ENCODE measurements around the gene WDFY4. TPM values are rescaled to one million over a fixed set of nuclear protein-coding genes. Genes with fewer than 3 reads are reported as not detected.

WDFY4 gene
- total RNA-seq, 1 donor from 2014 or later = 0.94 TPM

DNA sequence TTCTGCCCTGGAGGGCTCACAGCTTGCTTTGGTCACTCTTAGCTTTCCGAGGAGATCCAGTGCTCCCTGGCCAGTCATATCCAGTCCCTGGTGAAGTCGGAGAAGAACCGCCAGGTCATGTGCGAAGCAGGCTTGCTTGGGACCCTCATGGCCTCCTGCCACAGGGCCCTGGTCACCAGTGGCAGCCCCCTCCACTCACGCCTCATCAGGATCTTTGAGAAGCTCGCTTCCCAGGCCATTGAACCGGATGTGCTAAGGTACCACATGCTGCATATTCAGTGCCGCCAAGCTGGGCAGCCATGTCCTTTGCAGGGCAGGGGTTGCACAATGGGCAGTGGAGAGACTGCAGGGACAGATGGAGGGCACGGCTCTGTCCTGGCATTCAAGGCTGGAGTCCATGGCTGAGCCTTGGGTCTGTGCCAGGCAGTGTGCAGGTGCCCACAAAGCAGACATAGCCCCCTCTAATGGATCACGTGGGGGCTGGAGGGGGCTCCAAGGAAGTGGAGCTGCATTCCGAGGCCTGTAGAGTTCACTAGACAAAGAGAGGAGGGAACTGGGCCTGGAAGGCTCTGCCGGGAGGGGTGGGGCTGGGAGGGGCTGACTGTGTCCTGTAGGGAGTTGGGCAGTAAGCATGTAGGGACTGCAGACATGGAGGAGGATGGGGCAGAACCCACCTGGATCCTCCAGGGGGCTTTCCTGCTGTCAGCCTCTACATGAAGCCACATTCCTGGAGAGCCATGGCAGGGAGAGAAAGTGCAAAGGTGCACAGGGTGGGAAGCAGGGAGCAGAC is 89.9 kb downstream of the WDFY4 start:
- no peak for DNase-seq

DNA sequence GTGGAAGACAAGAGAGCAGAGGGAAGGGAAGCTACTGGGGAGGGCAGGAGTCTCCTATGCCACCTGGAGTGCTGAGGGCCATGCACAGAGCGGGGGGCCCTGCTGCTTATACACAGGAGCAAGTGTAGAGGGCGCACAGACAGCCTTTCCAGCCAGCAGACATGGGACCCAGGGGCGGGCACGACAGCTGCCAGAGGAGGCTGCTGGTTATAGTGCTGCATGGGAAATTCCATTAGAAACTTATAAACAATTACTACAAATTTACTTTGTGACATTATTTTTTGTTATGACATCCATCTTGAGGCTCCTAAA is 90.5 kb downstream of the WDFY4 start:
- no peak for DNase-seq

DNA sequence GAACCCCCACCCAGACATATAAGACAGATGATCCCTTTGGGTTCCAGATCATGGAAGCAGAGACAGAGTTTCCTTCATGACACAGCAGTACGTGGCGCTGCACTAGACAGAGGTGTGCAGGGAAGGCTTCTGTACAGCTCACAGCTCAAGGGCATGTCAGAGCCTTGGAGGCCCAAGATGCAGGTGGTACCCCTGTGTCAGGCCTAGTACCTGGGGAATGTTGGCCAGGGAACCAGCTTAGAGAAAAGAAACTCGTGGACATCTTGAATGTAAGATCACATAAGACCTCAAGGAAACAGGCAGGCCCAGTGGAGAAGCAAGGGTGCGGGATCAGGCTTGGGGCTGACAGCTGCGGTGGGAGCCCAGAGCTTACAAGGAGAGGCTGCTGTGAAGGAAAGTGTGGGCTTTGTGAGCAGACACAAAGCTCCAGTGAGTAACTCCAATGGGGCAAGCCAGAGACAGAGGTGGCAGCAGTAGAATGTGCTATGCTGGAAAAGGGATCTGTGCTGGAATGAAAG is 91.4 kb downstream of the WDFY4 start:
- DNase-seq = no peak

DNA sequence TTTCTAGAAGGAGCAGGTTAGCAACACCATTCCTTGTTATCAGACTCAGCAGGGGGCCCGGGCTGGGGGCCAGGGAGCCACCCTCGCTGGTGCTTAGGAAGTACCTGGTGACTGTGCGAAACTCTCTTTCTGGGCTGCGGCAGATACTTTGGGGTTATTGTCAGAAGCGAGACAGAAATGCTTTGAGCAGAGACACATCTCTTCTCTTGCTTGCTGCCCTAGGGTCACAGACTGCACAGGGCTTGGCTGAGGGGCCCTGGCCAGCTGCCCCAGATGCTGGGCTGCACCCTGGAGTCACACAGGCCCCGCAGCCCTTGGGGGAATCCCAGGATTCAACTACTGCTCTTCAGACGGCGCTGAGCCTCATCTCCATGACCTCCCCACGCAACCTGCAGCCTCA is 91.9 kb downstream of the WDFY4 start:
- DNase-seq = no peak

DNA sequence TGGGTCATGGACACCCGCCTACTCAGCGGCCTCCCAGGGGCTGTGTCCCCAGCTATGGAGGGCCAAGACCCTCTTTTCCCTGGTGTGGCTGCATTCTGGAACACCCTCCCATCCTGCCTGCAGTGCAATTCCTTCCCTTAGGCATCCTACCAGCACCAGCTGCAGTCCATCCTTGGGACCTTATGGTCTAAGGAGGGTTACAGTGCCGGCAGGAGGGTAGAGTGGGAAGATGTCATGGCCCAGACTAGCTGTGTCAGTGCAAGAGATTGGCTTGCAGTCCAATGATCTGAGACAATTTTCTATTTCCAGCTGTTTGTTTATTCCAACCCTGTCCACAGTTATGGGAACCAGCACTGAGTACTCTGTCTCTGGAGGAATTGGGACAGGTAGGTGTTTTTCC is 92.4 kb downstream of the WDFY4 start:
- DNase-seq = no peak

DNA sequence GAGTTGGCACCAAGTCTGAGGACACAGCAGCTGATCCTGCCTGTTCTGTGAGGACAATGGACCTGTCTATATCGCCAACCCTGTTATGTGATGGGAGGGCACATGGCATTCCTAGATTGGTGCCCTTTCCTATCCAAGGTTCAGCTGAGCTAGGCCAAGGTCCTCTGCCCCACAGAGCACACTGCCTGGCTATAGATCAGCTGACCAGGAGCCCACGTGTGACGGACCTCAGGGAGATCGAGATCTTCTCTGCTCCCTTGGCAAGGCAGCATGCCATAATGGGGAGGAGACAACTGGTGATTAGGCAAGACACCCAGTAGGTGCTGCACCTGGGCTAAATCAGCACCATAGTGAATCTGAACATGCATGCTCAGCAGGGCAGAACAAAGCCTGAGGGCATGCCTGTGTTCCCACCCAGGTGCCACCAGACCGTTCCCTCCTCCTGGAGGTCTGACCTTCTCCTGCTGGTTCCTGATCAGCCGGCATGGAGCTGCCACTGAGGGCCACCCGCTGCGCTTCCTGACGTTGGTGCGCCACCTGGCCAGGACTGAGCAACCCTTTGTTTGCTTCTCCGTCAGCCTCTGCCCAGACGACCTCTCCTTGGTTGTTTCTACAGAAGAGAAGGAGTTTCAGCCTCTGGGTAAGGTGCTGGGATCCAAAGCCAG is 93.7 kb downstream of the WDFY4 start:
- DNase-seq = no peak

DNA sequence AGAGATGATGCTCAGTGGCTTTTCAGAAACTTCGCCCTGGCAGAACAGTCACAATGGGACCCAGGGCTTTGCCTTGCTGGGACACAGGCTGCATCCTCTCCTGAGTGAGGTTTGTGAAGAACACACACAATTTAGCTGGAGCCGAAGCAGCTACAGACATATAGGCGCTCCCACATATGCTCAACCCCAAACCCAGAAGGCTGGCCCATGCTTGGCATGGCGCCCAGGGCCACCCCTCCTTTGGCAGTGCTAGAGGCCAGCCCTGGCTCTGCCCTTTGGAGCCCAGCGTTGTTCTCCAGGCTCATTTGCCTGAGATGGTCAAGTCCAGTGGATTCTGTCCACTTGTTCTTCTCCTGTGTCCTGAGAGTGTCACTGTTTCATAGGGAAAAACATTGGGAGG is 94.4 kb downstream of the WDFY4 start:
- DNase-seq = no peak

DNA sequence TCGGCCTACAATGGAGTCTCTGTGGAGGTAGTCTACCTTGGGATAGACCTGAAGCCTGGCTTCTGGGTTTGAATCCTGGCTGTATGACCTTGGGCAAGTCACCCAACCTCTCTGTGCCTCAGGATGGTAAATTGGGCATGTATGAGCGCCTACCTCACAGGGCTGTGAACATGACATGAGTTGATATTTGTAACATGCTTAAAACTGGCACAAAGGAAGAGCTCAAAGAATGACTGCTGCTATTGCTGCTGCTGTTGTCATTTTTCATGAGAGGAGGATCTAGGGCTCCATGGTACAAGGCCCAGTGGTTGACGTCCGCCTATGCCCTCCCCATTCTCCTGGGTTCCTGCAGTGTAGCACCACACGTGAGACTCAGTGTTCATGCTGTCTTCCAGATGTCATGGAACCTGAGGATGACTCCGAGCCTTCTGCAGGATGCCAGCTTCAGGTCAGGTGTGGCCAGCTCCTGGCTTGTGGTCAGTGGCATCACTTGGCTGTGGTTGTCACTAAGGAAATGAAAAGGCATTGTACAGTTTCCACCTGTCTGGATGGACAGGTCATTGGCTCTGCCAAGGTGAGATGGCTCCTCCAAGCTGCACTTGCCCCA is 95.0 kb downstream of the WDFY4 start:
- DNase-seq = no peak

DNA sequence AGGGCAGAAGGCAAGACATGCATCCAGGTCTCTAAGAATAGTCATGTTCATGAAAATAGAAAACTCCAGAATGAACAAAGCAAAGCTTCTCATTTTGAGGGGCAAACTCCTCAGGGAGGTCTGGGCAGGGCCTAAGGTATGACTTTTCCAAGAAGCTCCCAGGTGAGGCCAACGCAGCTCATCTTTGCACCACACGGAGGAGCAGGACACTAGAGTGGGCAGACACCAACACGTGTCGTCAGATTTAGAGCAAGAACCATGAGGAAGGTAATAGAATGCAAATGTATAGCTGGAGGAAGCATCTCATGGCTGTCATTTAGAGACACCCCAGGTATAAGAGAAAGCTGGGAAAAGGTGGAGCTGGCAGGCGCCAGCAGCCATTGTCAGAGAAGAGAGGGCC is 95.7 kb downstream of the WDFY4 start:
- no peak for DNase-seq

DNA sequence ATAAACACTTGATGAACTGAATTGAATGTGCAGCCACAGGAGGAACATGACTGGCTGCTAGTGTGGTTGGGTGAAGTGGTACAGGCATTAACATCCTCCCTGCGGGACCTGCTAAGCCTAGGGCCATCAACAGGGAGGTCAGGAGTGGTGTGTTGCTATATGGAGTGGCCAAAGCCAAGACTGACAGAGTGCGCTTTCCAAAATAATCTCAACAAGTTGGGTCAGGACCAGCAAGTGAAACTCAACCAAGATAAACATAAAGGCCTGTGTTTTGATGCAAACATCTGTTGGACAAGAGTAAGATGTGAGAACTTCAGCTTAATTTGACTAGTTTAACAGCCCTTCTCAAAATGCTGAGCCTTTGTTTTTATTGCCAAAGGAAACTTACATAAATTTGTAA is 97.7 kb downstream of the WDFY4 start:
- DNase-seq = no peak

DNA sequence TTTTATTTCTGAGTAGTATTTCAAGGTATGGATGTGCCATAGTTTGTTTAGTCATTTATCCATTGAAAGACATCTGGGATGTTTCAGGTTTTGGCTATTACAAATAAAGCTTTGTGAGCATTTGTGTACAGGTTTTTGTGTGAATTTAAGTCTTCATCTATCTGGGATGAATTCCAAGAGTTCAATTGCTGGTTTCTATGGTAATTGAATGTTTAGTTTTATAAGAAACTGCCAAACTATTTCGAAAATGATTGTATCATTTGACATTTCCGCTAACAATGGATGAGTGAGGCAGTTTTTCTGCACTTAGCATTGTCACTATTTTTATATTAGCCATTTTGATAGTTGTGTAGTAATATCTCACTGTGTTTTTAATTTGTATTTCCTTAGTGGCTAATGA is 99.4 kb downstream of the WDFY4 start:
- DNase-seq = no peak

DNA sequence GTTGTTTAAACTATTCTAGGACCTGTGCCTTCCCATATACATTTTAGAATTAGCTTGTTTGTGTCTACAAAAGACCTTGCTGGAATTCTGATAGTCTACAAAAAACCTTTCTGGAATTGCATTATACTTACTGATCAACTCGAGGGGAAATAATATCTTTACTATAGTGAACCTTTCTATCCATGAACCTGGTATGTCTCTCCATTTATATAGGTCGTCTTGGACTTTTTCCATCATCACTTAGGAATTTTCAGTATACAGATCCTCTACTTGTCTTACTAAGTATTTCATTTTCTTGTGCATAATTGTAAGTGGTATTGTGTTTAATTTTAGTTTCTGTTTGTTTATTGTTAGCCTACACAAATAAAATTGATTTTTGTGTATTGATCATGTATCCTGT is 101.1 kb downstream of the WDFY4 start:
- no peak for DNase-seq

DNA sequence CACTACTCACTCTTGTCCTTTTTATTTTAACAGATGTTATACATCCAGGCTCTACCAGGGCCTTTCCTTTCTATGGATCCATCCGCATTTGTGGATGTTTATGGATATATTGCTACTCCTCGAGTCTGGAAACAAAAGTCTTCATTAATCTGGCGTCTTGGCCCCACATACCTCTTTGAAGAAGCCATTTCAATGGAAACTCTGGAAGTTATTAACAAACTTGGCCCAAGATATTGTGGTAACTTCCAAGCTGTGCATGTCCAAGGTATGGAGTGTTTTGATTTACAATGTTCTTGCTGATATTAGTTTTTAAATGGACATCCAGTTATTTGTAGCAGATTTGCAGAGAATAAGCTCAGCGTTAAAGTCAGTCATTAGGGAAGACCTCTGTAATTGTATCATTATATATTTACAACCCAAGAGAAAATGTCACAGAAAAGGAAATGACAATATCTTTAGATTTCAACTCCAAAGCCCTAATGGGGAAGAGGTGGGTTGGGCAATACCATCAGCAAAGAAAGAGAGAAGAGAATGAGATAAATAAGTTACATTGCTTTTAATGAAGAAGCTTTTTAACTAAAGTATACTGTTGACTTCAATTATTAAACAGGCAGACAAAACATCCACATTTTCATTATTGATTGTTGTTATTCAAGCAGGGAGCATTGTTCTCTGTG is 102.1 kb downstream of the WDFY4 start:
- DNase-seq = no peak

DNA sequence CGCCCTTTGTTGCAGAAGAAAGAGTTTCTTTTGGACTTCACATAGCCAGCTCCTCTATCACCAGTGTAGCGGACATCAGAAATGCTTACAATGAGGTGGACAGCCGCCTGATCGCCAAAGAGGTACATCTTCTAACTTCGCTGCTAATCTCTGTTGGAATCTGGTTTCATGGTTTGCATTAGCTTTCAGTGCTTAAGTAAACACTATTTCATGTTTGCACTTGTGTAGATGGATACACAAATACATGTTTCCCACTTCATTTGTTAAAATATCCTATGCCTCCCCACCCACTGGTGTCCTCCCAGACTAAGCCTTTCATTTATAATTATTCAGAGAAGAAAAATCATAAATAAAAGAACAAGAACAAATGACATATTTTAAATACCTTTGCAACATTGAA is 103.9 kb downstream of the WDFY4 start:
- DNase-seq = no peak

DNA sequence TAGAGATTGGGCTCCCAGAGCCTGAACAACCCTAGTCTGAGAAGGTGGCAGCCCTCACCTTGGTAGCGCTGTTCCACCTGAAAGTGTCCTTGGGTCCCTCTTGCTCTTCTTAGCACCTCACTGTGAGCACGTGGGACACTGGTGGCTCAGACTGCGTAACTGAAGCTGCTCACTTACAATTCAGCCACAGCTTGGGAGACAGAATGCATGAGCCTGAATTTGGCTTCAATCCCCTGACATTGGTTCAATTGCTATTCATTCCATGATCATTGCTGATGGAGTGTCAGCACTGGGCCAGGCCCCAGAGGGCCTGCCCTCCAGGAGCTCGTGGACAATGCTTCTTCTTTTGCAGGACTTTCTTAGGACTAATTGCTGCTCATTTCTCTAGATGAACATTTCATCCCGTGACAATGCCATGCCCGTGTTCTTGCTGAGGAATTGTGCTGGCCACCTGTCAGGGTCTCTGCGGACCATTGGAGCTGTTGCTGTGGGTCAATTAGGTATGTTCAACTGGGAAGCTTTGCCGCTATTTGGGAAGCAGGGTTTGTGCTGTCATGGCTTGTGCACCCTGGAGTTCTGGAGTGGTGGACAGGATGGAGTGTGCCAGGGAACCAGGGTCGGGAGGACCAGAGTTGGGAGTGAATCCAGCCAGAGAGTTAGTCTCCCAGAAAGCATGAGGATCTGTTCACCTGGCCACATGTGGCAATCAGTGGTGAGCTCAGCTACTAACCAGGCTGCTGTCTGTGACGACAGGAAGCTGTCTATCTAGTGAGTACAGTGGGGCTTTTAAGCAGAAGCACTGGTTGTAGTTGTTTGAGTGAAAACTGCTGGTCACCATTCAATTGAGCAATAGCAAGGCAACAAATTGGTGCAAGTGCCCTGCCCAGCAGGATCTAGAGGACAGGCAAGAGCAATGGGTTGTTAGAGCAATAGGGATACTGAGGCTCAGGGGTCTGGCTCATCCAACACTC is 105.1 kb downstream of the WDFY4 start:
- DNase-seq = no peak

DNA sequence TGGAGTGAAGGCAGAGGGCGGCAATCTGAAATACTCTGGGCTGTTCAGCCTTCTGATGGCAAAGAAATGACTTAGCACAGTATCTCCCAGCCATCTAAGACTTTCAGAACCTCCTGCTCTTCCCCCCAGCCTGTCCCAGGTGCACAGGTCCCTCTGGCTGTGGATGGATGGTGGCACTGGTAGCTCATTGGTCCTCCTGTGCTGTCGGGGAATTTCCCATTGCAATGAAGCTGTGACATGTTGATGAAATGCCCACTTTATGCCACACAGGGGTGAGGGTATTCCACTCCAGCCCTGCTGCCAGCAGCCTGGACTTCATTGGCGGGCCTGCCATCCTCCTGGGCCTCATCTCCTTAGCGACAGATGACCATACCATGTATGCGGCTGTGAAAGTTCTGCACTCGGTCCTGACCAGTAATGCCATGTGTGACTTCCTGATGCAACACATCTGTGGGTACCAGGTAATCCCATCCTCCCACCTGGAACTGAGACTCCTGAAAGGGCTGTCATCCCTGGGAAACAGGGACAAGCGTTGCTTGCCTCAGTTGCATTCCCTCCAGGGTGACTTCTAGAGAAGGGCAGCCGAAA is 105.9 kb downstream of the WDFY4 start:
- no peak for DNase-seq

DNA sequence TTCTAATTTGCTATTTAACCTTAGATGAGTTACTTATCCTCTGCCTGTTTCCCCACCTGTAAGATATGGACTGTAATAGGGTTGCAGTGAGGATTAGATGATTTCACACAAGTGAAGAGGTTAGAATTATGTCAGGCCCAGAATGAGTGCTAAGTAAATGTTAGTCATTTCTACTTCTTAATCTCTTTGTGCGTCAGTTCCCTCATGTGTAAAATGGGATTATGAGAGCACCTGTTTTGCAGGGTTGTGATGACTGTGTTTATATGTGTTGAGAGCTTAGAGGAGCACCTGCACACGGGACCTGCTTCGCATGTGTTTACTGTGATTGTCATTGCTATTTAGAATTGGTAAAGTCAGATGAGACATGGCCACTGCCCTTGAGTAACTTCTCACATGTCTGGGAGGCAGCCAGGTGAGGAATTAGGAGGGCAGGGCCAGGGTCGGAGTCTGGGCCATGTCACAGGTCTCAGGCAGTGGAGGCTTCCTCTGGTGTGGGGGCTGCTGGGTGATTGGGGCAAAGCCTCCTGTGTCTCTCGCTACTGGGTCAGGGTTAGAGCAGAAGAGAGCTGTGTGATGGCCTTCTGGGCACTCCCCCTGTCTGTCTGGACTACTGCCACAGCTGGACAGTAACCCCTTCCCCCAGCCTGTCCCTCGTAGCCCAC is 106.7 kb downstream of the WDFY4 start:
- no peak for DNase-seq

DNA sequence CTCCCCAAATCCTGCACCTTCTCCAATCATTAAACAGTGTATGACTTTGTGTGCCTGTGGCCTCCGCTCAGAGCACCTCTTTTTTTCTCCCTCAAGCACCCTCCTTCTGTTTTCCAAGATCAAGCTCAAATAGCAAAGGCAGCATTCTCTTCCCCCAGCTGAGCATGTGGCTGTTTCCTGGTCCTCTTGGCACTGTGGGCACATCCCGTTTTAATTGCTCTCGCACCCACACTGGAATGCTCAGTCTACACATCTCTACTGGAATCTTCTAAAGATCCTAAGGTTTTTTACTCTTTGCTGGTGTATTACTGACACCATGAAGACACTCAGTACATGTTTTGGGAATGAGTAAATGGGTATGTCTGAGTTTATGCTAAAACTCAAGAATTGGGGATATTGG is 107.4 kb downstream of the WDFY4 start:
- no peak for DNase-seq

DNA sequence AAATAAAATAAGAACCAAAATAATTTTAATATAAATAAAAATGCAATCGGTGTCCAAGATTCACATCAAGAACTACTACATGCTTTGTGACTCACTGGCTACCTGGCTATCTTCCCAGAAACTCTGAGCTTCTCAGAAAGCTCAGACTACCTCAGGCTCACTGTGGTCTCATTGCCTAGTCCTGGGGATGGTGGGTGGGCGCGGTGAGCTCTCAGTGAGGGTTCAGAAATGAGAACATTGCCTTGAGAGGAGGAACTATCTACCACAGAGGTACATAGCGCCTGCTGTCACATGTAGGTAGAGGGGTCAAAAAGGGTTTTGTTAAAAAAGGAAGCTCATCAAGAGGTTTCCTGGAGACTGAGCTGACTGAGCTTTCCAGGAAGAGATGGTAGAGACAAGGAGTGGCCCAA is 108.0 kb downstream of the WDFY4 start:
- DNase-seq = no peak

DNA sequence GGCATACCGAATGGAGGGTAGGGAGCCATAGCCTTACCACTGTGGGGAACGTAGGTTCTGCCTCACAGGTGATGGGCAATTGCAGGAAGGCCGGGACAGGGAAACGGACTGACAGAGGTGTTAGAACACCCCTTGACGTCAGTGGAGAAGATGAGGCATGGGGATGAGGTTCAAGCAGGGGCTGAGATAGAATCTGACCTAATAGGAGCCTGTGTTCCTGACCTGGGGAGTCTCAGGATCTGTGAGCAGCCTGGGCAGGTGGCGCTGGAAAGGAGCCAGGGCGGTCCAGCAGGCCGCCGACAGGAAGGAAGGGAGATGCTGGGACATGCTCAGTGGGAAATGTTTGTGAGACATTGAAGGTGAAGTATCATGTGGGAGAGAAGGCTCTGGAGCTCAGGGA is 109.4 kb downstream of the WDFY4 start:
- DNase-seq = no peak

DNA sequence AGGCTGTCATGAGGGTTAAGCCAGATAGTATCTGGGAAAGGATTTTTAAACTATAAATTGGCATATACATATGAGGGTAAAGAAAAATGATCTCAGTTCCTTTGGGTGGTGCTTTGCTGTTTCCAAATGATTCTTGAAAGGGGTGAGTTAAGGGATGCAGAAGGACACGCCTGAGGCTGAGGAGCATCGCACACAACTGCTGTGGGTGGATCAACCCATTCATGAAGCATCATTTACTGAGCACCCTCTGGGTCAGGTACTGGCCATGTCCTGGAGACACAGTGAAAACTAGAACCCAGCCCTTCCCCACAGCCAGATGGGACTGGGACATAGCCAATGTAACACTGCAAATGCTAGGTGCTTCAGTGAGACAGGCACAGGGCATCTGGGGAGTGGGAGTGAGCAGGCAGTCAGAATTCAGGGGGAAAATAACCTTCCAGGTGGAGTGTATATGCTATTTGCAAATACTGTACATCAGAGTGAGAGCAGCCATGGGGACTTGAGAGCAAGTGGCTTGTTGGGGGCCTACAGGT is 112.1 kb downstream of the WDFY4 start:
- DNase-seq = no peak

Measured in occipital lobe (tissue), 2 donors.